ENCODE data around the gene SPATS2.

The SPATS2 gene

DNA sequence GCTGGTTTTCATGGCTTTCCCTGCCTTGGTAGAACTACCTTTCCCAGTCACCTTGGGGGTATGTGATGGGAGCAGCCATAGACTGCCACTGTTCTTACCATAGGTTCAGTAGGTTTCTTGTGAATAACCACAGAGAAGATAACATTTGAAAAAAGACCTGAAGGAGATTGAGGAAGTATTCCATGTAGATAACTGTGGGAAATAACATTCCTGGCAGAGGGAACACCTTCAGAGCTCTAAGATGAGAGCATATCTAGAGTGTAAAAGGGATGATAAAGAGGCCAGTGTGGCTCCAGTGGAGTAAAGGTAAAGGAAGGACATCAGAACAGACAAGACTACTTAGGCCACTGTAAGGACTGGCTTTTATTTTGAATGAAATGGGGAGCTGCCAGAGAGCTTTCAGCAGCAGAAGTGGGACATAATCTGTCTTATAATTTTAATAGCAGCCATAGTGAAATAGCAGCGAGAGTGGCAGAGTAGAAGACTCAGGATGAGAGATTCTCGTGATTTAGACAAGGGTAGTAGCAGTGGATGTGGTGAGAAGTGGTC lies 88.9 kb downstream of the SPATS2 start:
- H3K27ac ChIP-seq: no peak overlapping the region
- no peak overlapping the region for H3K4me3 ChIP-seq (ENCODE audit: low read depth, low read length)
- no peak for DNase-seq
- no peaks in the 10 kb centered on the region for H3K9me3 ChIP-seq (ENCODE audit: severe bottlenecking)
- no peaks in the 10 kb centered on the region for H3K27me3 ChIP-seq (ENCODE audit: insufficient read depth, low read depth, severe bottlenecking)
- TF ChIP-seq, protein P1, sequence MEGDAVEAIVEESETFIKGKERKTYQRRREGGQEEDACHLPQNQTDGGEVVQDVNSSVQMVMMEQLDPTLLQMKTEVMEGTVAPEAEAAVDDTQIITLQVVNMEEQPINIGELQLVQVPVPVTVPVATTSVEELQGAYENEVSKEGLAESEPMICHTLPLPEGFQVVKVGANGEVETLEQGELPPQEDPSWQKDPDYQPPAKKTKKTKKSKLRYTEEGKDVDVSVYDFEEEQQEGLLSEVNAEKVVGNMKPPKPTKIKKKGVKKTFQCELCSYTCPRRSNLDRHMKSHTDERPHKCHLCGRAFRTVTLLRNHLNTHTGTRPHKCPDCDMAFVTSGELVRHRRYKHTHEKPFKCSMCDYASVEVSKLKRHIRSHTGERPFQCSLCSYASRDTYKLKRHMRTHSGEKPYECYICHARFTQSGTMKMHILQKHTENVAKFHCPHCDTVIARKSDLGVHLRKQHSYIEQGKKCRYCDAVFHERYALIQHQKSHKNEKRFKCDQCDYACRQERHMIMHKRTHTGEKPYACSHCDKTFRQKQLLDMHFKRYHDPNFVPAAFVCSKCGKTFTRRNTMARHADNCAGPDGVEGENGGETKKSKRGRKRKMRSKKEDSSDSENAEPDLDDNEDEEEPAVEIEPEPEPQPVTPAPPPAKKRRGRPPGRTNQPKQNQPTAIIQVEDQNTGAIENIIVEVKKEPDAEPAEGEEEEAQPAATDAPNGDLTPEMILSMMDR (IDR thresholded peaks at IDR 0.05; ENCODE audit: low read depth, low read length): no peak
- peaks cover 5% of the 10 kb centered on the region for H3K36me3 ChIP-seq

DNA sequence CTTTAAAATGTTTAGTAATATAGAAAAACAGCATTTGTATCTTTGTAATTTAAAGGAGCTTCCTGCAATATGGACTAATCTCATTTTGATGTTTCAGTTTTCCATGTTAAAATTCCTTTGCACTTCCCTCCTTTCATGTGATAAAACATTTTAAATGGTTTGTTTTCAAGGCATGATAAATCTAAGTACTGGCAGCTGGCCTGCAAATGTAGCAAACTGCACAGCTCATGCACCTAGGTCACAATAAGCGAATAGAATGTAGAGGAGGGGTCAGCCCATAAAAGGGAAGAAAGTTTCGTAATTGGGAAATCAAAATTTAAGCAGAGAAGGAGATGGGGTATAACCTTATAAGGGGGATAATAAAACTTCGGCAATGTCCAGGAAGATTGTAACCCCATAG lies 91.6 kb downstream of the SPATS2 start:
- no peak overlapping the region for H3K27ac ChIP-seq
- no peaks in the 10 kb centered on the region for H3K27me3 ChIP-seq (ENCODE audit: insufficient read depth, low read depth, severe bottlenecking)
- peaks cover 17% of the 10 kb centered on the region for H3K36me3 ChIP-seq
- DNase-seq: no peak
- no peak overlapping the region for H3K4me3 ChIP-seq (ENCODE audit: low read depth, low read length)
- H3K9me3 ChIP-seq (ENCODE audit: severe bottlenecking): no peaks in the 10 kb centered on the region
- TF ChIP-seq, protein P1 (IDR thresholded peaks at IDR 0.05; ENCODE audit: low read depth, low read length): no peak

DNA sequence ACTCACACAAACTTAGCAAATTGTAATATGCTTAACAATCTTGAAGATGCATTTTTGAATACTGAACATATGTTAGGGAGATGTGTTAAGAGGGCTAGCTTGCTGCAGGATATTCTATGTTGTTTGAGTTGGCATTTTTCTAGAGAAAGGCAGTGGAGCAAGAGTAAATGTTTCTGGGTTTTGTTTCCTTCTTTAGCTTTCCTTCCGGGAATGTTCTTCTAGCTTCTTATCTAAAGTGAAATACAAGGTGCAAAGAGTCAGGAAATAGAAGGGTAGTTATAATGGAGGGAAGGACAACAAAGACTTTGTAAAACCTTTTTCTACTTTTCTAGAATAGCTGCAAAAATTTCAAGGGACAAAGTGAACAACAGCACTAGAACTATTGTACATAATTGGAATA lies 94.0 kb downstream of the SPATS2 start:
- H3K27me3 ChIP-seq (ENCODE audit: insufficient read depth, low read depth, severe bottlenecking): no peaks in the 10 kb centered on the region
- no peak overlapping the region for H3K4me3 ChIP-seq (ENCODE audit: low read depth, low read length)
- H3K36me3 ChIP-seq: peaks cover 21% of the 10 kb centered on the region
- H3K27ac ChIP-seq: no peak overlapping the region
- TF ChIP-seq, protein P1 (IDR thresholded peaks at IDR 0.05; ENCODE audit: low read depth, low read length): no peak
- no peaks in the 10 kb centered on the region for H3K9me3 ChIP-seq (ENCODE audit: severe bottlenecking)
- DNase-seq: no peak

DNA sequence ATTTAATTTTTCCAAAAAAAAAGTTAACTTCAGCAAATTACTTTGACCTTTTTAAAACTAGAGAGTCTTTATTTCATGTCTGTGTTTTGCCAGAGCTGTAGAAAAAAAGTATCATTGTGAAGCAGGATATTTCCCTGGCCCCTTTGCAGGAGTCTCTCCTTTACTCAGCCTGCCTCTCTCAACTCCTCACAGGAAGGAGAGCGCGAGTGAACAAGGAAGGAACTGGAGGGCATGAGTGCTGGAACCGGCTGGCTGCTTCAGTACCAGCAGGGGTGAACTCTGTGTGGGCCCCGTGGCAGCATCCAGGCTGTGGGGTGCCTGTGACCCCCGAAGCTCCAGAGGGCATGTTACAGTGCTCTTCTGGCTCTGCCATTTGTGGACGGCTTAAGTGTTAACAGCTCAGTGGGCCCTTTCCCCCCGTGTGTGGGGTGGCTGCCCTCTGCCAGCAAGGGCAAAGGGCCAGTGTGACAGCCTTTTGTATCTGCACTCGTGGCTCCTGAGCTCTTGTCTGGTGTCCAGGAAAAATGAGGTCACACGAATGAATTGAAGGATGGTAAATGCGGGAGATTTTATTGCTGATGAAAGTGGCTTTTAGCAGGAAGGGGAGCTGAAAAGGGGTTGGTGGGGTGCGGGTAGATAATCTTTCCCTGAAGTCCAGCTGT lies 95.0 kb downstream of the SPATS2 start:
- TF ChIP-seq, protein P1 (IDR thresholded peaks at IDR 0.05; ENCODE audit: low read depth, low read length): no peak
- H3K4me3 ChIP-seq (ENCODE audit: low read depth, low read length): no peak overlapping the region
- DNase-seq: no peak
- H3K36me3 ChIP-seq: peaks cover 21% of the 10 kb centered on the region
- H3K27ac ChIP-seq: no peak overlapping the region
- no peaks in the 10 kb centered on the region for H3K9me3 ChIP-seq (ENCODE audit: severe bottlenecking)
- no peaks in the 10 kb centered on the region for H3K27me3 ChIP-seq (ENCODE audit: insufficient read depth, low read depth, severe bottlenecking)

DNA sequence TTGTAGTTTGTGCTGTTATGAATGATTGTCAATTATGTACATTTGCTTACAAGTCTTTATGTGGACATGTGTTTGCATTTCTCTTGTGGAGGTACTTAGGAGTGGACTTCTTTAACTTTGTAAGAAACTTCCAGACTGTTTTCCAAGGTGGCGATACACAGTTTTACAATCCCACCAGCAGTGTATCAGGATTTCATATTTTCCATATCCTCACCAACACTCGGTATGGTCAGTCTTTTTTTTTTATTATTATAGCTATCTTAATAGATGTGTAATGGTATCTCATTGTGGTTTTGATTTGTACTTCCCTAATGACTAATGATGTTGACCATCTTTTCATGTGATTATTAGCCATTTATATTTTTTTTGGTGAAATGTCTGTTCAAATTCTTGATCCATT lies 97.9 kb downstream of the SPATS2 start:
- no peak for DNase-seq
- Histone ChIP-seq H3K27ac (no peak overlapping the region), H3K27me3 (ENCODE audit: insufficient read depth, low read depth, severe bottlenecking) (no peaks in the 10 kb centered on the region)

More for the DNA sequence above, 97.9 kb downstream of the SPATS2 start:
- no peak overlapping the region for H3K4me3 ChIP-seq (ENCODE audit: low read depth, low read length)
- no peaks in the 10 kb centered on the region for H3K9me3 ChIP-seq (ENCODE audit: severe bottlenecking)
- H3K36me3 ChIP-seq: peaks cover 21% of the 10 kb centered on the region
- TF ChIP-seq, protein P1 (IDR thresholded peaks at IDR 0.05; ENCODE audit: low read depth, low read length): no peak
